Measurements from ENCODE around the gene CDK5.
"Not testable (repeated sequence)": the region's sequence is repeated elsewhere in the genome, so short reads cannot be mapped to it uniquely, and the experiment has no call there.

CDK5 gene

GRCh38 chr7:151023232-151023631, 34.5 kb downstream of the CDK5 start:
- no peak for DNase-seq
- TF ChIP-seq GATA1 (IDR thresholded peaks at IDR 0.05; ENCODE audit: low read depth, low read length) (no peak), POLR2A (IDR thresholded peaks at IDR 0.05; ENCODE audit: low read length) (no peak)

GRCh38 chr7:151020231-151020630, 37.5 kb downstream of the CDK5 start:
- TF ChIP-seq POLR2A (IDR thresholded peaks at IDR 0.05; ENCODE audit: low read length) = no peak
- TF ChIP-seq GATA1 (IDR thresholded peaks at IDR 0.05; ENCODE audit: low read depth, low read length) = no peak
- DNase-seq = no peak

DNA sequence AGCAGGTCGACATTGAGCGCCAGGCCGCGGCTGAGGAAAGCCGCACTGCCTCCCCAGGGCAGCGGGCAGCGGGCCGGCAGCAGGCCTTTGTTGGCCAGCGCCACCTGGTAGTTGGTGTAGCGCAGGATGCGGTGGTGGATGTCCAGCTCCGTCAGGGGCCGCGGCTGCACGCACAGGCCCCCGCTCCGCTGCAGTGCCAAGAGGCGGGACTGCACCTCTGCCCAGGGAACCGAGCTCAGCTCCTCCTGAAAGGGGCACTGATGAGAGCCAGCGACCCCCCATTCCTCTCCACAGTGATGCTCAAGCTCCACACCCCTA, 38.6 kb downstream of the CDK5 start:
- DNase-seq = no peak
- no peak for TF ChIP-seq GATA1 (IDR thresholded peaks at IDR 0.05; ENCODE audit: low read depth, low read length)
- no peak for TF ChIP-seq POLR2A (IDR thresholded peaks at IDR 0.05; ENCODE audit: low read length)

DNA sequence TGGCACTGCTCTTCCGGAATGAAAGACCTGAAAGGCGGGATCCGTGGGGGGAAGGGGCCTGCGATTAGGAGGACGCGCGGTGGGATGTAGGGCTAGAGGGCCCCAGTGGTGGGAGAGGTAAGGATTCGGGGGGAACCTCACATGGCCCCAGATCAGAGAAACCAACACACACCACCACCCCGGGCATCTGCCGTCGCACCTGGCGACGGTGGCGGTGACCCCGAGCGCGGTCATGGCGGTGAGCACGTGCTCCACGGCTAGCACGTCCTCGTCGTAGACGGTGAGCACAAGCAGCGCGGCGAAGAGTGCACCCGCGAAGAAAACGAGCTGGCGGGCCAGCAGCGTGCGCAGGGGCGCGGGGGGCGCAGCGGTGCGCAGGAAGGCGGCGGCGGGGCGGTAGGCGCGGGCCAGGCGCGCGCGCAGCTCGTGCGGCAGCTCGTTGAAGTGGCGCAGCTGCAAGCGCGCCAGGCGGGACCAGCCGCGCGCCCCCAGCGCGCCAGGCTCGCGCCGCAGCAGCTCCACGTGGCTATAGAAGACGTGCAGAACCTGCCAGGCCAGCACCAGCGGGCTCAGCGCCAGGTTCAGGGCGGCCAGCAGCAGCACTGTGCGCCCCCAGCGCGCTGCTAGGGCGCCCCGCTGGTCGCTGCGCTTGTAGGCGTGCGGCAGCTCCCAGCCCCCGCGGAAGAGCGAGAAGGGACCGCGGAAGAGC, 39.1 kb downstream of the CDK5 start:
- TF ChIP-seq POLR2A (IDR thresholded peaks at IDR 0.05; ENCODE audit: low read length) (peak; percentile 6), GATA1 (IDR thresholded peaks at IDR 0.05; ENCODE audit: low read depth, low read length) (no peak)
- peak; percentile 44 to 67 for DNase-seq

DNA sequence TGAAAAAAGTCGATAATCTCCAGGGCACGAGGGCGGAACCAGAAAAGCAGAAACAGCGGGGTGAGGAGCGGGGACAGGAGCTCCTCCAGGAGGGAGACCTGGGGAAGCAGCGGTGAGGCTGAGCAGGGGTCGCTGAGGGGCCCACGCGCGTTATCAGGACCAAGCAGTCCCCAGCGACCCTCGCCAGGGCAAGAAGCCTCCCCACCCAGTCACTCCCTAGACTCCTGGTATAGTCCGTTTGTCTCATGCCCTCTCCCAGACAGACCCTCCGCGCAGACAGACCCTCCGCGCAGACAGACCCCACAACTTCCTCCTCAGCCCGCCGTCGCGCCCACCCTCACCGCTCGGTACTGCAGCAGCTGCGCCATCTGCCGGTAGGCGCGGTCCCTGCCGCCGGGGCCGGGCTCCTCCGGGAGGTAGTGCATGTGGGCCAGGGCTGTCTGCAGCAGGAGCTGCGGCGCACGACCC, 39.7 kb downstream of the CDK5 start:
- peak; percentile 73 to 79 for DNase-seq
- TF ChIP-seq POLR2A (IDR thresholded peaks at IDR 0.05; ENCODE audit: low read length) = no peak
- TF ChIP-seq GATA1 (IDR thresholded peaks at IDR 0.05; ENCODE audit: low read depth, low read length) = no peak

GRCh38 chr7:151017370-151017952, 40.2 kb downstream of the CDK5 start:
- no peak for DNase-seq
- TF ChIP-seq POLR2A (IDR thresholded peaks at IDR 0.05; ENCODE audit: low read length) (no peak), GATA1 (IDR thresholded peaks at IDR 0.05; ENCODE audit: low read depth, low read length) (no peak)

- TF ChIP-seq POLR2A (IDR thresholded peaks at IDR 0.05; ENCODE audit: low read length) (no peak), GATA1 (IDR thresholded peaks at IDR 0.05; ENCODE audit: low read depth, low read length) (no peak)
- DNase-seq = no peak
Observed at GRCh38 chr7:151016942-151017341, 40.8 kb downstream of the CDK5 start.

DNA sequence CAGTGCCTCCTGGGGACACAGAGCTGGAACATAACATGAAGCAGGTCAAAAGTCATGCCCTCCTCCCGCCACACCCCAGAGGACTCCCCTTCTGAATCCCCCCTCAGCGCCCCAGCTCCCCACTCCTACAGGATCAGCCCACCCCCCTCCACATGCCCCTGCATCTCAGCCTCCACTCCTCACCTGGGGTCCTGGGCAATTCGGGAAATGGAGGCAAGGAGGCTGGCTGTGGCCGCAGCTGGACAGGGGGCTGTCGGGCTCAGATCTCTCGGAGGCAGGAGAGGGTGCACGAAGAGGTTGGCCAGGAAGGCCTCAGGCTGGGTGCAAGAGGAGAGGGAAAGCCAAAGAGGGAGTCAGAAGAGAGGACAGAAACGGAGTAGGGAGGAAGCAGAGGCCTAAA, 41.2 kb downstream of the CDK5 start:
- no peak for DNase-seq

GRCh38 chr7:151015967-151016366, 41.7 kb downstream of the CDK5 start:
- no peak for TF ChIP-seq POLR2A (IDR thresholded peaks at IDR 0.05; ENCODE audit: low read length)
- no peak for TF ChIP-seq GATA1 (IDR thresholded peaks at IDR 0.05; ENCODE audit: low read depth, low read length)
- no peak for DNase-seq

More for the DNA sequence above, 41.2 kb downstream of the CDK5 start:
- TF ChIP-seq GATA1 (IDR thresholded peaks at IDR 0.05; ENCODE audit: low read depth, low read length) (no peak), POLR2A (IDR thresholded peaks at IDR 0.05; ENCODE audit: low read length) (no peak)

GRCh38 chr7:151014950-151015349, 42.7 kb downstream of the CDK5 start:
- DNase-seq = peak in 1 of 2 experiments; percentile 53
- no peak for TF ChIP-seq GATA1 (IDR thresholded peaks at IDR 0.05; ENCODE audit: low read depth, low read length)
- no peak for TF ChIP-seq POLR2A (IDR thresholded peaks at IDR 0.05; ENCODE audit: low read length)

DNA sequence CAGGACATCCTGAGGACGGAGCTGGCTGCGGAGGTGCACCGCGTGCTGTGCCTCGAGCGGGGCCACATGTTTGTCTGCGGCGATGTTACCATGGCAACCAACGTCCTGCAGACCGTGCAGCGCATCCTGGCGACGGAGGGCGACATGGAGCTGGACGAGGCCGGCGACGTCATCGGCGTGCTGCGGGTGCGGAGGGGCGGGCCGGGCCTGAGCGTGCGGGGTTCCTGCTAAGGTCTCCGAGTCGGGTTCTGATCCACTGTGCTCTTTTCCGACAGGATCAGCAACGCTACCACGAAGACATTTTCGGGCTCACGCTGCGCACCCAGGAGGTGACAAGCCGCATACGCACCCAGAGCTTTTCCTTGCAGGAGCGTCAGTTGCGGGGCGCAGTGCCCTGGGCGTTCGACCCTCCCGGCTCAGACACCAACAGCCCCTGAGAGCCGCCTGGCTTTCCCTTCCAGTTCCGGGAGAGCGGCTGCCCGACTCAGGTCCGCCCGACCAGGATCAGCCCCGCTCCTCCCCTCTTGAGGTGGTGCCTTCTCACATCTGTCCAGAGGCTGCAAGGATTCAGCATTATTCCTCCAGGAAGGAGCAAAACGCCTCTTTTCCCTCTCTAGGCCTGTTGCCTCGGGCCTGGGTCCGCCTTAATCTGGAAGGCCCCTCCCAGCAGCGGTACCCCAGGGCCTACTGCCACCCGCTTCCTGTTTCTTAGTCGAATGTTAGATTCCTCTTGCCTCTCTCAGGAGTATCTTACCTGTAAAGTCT, 43.8 kb downstream of the CDK5 start:
- peak; percentile 87 to 91 for DNase-seq

DNA sequence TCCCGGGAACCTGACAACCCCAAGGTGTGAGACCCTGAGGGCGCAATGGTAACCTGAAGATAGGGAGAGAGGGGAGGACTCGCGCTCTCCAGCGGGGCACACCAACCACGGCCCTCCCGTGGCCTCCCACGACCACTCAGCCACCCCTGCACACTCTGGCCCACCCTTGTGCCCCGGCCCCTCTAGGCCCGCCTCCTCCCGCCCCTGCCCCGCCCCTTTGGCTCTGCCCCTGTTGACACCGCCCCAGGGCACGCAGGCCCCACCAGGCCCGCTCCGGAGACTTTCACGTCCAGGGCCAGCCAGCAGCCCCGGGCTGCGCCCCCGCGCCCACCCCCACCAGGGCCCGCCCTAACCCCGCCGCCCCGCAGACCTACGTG, 44.4 kb downstream of the CDK5 start:
- no peak for TF ChIP-seq POLR2A (IDR thresholded peaks at IDR 0.05; ENCODE audit: low read length)
- no peak for TF ChIP-seq GATA1 (IDR thresholded peaks at IDR 0.05; ENCODE audit: low read depth, low read length)
- no peak for DNase-seq

More for the DNA sequence above, 43.8 kb downstream of the CDK5 start:
- TF ChIP-seq GATA1 (IDR thresholded peaks at IDR 0.05; ENCODE audit: low read depth, low read length) (no peak), POLR2A (IDR thresholded peaks at IDR 0.05; ENCODE audit: low read length) (peak; percentile 47)

GRCh38 chr7:151012911-151013347, 44.8 kb downstream of the CDK5 start:
- no peak for TF ChIP-seq GATA1 (IDR thresholded peaks at IDR 0.05; ENCODE audit: low read depth, low read length)
- no peak for TF ChIP-seq POLR2A (IDR thresholded peaks at IDR 0.05; ENCODE audit: low read length)
- DNase-seq = peak; percentile 47 to 60

- no peak for DNase-seq
- no peak for TF ChIP-seq GATA1 (IDR thresholded peaks at IDR 0.05; ENCODE audit: low read depth, low read length)
- no peak for TF ChIP-seq POLR2A (IDR thresholded peaks at IDR 0.05; ENCODE audit: low read length)
Observed at GRCh38 chr7:151012031-151012692, 45.5 kb downstream of the CDK5 start.

DNA sequence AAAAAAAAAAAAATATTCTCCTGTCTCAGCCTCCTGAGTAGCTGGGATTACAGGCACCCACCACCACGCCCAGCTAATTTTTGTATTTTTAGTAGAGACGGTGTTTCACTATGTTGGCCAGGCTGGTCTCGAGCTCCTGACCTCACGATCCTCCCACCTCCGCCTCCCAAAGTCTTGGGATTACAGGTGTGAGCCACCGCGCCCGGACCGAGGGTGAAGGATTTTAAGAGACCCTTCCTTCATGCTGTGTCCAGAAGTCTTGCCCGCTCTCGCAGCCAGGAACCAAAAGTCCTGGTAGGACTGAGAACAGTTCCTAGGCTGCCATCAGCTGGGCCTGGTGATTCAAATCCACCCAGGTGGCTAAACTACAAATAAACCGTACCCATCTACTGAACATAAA, 46.1 kb downstream of the CDK5 start:
- DNase-seq = not testable (repeated sequence)

All from erythroblast (primary cell).